Skeletal muscle tissue (tissue), 4 donors: ENCODE results near the gene CDC23. TPM values are rescaled to one million over a fixed set of nuclear protein-coding genes. Genes with fewer than 3 reads are reported as not detected.
"Not testable (repeated sequence)": the region's sequence is repeated elsewhere in the genome, so short reads cannot be mapped to it uniquely, and the experiment has no call there.

Experiments used
- H3K27ac ChIP-seq: one replicate; pipeline ENCODE4 v1.7.0; 2013; ENCODE audit warnings: mild to moderate bottlenecking, low read depth, low read length, inconsistent platforms
- H3K27me3 ChIP-seq, 3 donors: one replicate each; pipeline ENCODE4 v1.7.0; 2013; ENCODE audit warnings: low read length in 3 of 3; ENCODE audit not compliant: control insufficient read depth in 3 of 3, insufficient read depth in 3 of 3
- H3K36me3 ChIP-seq, 3 donors: one replicate each; pipeline ENCODE4 v1.7.0; 2013; ENCODE audit warnings: low read length in 3 of 3; ENCODE audit not compliant: control insufficient read depth in 3 of 3, insufficient read depth in 3 of 3
- H3K4me1 ChIP-seq, 3 donors: one replicate each; pipeline ENCODE4 v1.7.0; 2013; ENCODE audit warnings: low read length in 3 of 3, mild to moderate bottlenecking in 3 of 3; ENCODE audit not compliant: control insufficient read depth in 3 of 3, insufficient read depth in 3 of 3
- H3K4me3 ChIP-seq, 3 donors: one replicate each; pipeline ENCODE4 v1.7.0; 2013; ENCODE audit warnings: low read length in 3 of 3
- H3K9ac ChIP-seq, 3 donors: one replicate each; pipeline ENCODE4 v1.7.0; 2013; ENCODE audit warnings: low read length in 3 of 3, mild to moderate bottlenecking in 3 of 3, moderate library complexity in 2 of 3, low read depth in 1 of 3
- H3K9me3 ChIP-seq, 3 donors: one replicate each; pipeline ENCODE4 v1.7.0; 2013; ENCODE audit warnings: low read length in 3 of 3; ENCODE audit not compliant: control insufficient read depth in 3 of 3
- total RNA-seq: library from RNA; depleted of rRNA; stranded (reverse); fragments of >200 nt; gene quantifications from one replicate; pipeline ENCODE4 v1.2.3, GENCODE V29; 2014
- donor health status: Osteomylitis.

The CDC23 gene
- total RNA-seq, 1 donor from 2014 or later = 41.8 TPM

GRCh38 chr5:138157626-138158025, 55.5 kb downstream of the CDC23 start:
- H3K9ac ChIP-seq = no peak overlapping the region
- no peaks in the 10 kb centered on the region for H3K27me3 ChIP-seq
- no peak overlapping the region for H3K27ac ChIP-seq
- H3K9me3 ChIP-seq = no peaks in the 10 kb centered on the region
- no peak overlapping the region for H3K4me3 ChIP-seq
- no peaks in the 10 kb centered on the region for H3K4me1 ChIP-seq
- H3K36me3 ChIP-seq = peaks cover 38 to 59% (median 58%) of the 10 kb centered on the region in 3 donors

GRCh38 chr5:138155977-138156376, 57.1 kb downstream of the CDC23 start:
- not testable (repeated sequence) for H3K27me3 ChIP-seq, H3K4me1 ChIP-seq, H3K9ac ChIP-seq, H3K9me3 ChIP-seq, H3K27ac ChIP-seq, H3K4me3 ChIP-seq
- peaks cover 27 to 44% (median 41%) of the 10 kb centered on the region in 3 donors for H3K36me3 ChIP-seq

GRCh38 chr5:138149530-138149929, 63.6 kb downstream of the CDC23 start:
- Histone ChIP-seq H3K9me3 (no peaks in the 10 kb centered on the region), H3K27ac (no peak overlapping the region), H3K4me1 (no peaks in the 10 kb centered on the region), H3K27me3 (no peaks in the 10 kb centered on the region), H3K9ac (no peak overlapping the region), H3K36me3 (no peaks in the 10 kb centered on the region), H3K4me3 (no peak overlapping the region)

GRCh38 chr5:138148811-138149210, 64.3 kb downstream of the CDC23 start:
- H3K4me1 ChIP-seq = no peaks in the 10 kb centered on the region
- H3K36me3 ChIP-seq = no peaks in the 10 kb centered on the region
- H3K4me3 ChIP-seq = no peak overlapping the region
- H3K9me3 ChIP-seq = no peaks in the 10 kb centered on the region
- H3K27me3 ChIP-seq = no peaks in the 10 kb centered on the region
- no peak overlapping the region for H3K9ac ChIP-seq
- no peak overlapping the region for H3K27ac ChIP-seq

GRCh38 chr5:138143578-138143977, 69.5 kb downstream of the CDC23 start:
- H3K9me3 ChIP-seq, H3K4me1 ChIP-seq, H3K27ac ChIP-seq, H3K9ac ChIP-seq, H3K27me3 ChIP-seq, H3K4me3 ChIP-seq, H3K36me3 ChIP-seq: not testable (repeated sequence)

GRCh38 chr5:138141734-138142133, 71.4 kb downstream of the CDC23 start:
- no peaks in the 10 kb centered on the region for H3K9me3 ChIP-seq
- no peaks in the 10 kb centered on the region for H3K36me3 ChIP-seq
- H3K9ac ChIP-seq = no peak overlapping the region
- no peak overlapping the region for H3K27ac ChIP-seq
- H3K27me3 ChIP-seq = no peaks in the 10 kb centered on the region
- no peak overlapping the region for H3K4me3 ChIP-seq
- H3K4me1 ChIP-seq = no peaks in the 10 kb centered on the region

- H3K9ac ChIP-seq = no peak overlapping the region
- H3K27me3 ChIP-seq = no peaks in the 10 kb centered on the region
- no peaks in the 10 kb centered on the region for H3K36me3 ChIP-seq
- no peaks in the 10 kb centered on the region for H3K4me1 ChIP-seq
- H3K27ac ChIP-seq = no peak overlapping the region
- H3K4me3 ChIP-seq = no peak overlapping the region
- H3K9me3 ChIP-seq = no peaks in the 10 kb centered on the region
These were observed 72.9 kb downstream of the CDC23 start for GRCh38 chr5:138140268-138140667.

- peak overlapping the region in 1 of 3 donors; percentile 50 for H3K9ac ChIP-seq
- no peak overlapping the region for H3K27ac ChIP-seq
- no peaks in the 10 kb centered on the region for H3K27me3 ChIP-seq
- no peaks in the 10 kb centered on the region for H3K36me3 ChIP-seq
- H3K9me3 ChIP-seq = no peaks in the 10 kb centered on the region
- peak overlapping the region in 2 of 3 donors; percentile 80 to 85 for H3K4me3 ChIP-seq
- no peaks in the 10 kb centered on the region for H3K4me1 ChIP-seq
These were observed 73.4 kb downstream of the CDC23 start for GRCh38 chr5:138139781-138140090.

- peak within 1 kb of the TSS; percentile 68 to 85 (median 80) for H3K4me3 ChIP-seq
- H3K27me3 ChIP-seq = no peaks in the 10 kb centered on the region
- peak within 1 kb of the TSS in 2 of 3 donors; percentile 50 to 61 for H3K9ac ChIP-seq
- H3K27ac ChIP-seq = no peak within 1 kb of the TSS
- no peaks in the 10 kb centered on the region for H3K9me3 ChIP-seq
- no peaks in the 10 kb centered on the region for H3K4me1 ChIP-seq
- no peaks in the 10 kb centered on the region for H3K36me3 ChIP-seq
These were observed 74.0 kb downstream of the CDC23 start, which contains the start of gene NME5 for GRCh38 chr5:138138949-138139780. NME5 (minus strand) TSS chr5:138139428; CDS start chr5:138138780, 648 bp downstream.
